Islet of Langerhans (tissue), 1 donor: ENCODE measurements around the gene GABPB1.
"Not testable (repeated sequence)": the region's sequence is repeated elsewhere in the genome, so short reads cannot be mapped to it uniquely, and the experiment has no call there.

ENCODE experiments used
- FAIRE-seq: peaks from one replicate; lab custom pipeline; 2011; peaks lifted over from hg19 to GRCh38; lab: Jason Lieb, UNC

GABPB1 gene

DNA sequence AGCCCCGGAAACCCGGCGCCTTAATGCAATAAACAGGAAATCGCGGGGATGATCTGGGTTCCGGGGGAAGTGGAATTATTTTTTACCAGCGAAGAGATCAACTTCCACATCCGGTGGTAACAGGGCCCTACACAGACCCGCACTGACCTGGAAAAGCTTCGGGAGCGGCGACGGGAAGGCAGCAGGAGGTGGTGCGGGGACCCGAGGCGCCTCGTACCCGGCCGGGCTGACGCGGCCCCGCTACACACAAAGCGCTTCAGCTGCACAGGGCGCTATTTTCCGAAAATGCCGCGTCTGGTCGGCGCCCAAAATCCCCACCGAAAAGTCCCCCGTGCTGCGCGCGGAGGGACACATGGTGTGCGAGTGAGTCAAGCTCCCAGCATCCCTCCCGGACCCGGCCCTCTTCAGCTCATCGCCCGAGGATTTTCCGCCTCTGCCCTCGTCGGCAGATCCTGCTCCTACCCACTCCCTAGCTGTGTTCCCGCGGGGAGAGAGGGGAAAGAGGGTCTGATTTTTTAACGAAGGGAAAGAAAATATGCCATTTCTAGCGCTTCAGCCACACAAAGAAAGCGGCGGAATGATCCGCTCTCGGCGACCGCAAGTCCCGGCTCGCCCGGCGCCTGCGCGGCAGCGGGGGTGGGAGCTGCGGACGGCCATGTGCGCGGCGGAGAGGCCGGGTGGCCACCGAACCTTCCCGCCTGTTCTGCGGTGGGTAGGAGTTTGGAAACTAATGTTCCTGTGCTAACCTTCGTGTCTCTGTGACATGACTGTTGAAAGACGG lies at the start of gene GABPB1:
GABPB1 (minus strand) TSS at position 361 of the 781 bp plus-strand sequence. CDS start 45,400 bp downstream, outside the sequence.
- FAIRE-seq = no peak

DNA sequence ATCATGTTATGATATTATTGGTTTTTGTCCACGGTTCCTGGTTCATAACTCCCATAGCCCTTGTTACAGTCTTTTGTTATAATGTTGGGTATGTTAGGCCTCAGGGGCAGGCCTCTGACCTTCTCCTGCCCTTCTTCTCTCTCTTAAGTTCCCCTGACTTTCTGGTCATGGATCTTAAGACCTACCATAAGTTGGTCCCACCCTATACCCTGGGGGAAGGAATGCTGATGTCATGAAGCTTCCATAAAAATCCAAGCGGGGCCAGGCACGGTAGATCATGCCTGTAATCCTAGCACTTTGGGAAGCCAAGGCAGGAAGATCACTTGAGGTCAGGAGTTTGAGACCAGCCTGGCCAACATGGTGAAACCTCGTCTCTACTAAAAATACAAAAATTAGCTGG lies 36.6 kb upstream of the GABPB1 start:
- not testable (repeated sequence) for FAIRE-seq

DNA sequence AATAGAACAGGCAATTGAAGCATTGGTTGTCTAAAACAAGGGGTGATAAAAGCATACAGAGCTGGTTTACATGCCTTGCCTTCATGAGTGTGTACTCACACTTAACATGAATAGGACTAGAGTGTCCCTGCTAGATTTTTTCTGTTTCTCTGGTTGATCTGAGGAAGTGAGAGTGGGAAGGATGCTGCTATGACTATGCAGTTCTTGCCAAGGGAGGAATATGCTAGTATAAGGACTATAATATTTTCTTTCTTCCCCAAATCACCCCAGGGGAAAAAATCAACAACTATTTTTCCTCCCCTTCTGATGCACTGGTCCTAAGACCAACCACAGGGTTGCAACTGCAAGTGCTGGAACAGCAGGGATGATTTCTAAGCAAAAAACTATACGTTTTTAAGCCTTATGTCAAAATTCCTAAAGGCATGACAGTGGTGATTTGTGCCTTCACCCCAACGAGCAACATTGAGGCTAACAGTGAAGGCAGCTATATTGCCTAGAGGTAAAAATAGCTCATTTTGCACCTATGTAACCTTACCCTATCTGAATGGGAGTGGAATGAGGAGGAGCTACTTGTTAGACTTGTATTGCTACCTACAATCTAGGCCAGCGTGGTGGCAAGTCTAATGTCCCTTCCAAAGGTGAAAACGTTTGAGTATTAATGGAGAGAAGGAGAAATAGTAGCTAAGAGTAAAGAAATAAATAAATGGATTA lies 35.7 kb upstream of the GABPB1 start:
- no peak for FAIRE-seq

DNA sequence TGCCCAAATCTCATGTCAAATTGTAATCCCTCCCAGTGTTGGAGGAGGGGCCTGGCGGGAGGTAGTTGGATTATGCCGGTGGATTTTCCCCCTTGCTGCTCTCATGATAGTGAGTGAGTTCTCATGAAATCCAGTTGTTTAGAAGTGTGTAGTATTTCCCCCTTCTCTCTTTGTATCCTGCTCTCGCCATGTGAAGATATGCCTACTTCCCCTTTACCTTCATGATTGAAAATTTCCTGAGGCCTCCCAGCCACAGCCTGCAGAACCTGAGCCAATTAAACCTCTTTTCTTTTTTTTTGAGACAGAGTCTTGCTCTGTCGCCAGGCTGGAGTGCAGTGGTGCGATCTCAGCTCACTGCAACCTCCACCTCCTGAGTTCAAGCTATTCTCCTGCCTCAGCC lies 27.4 kb upstream of the GABPB1 start:
- FAIRE-seq = not testable (repeated sequence)

DNA sequence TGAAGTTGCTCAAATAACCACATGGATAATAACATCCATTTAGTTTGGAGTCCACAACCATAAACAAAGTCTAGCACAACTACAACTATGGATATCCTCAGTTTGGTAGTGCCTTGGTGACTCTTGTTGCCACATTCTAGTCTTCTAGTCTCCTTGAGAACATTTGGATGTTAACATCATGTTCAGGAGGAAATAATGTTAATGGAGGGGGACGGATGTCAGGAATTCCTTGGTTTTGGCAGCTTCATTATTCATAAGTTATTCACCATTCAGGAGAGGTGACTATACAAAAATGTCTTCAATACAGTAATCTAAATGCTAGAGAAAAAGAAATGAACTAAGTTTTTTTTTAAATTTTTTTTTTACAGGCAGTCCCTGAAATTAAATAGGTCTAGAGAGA lies 26.4 kb upstream of the GABPB1 start:
- FAIRE-seq = no peak

DNA sequence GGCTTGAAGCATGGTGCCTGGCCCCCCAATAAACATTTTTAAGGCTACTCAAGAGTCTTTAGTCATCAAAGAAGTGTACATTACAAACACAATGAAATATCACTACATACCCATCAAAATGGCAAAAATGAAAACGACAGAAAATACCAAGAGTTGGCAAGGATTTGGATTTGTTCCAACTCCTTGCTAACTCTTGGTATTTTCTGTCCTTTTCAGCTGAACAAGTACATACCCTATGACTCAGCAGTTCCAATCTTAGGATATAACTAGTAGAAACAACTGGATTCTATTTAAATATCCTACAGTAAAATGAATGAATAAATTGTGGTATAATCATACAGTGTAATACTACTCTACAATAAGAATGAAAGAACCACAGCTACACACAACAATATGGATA lies 25.1 kb upstream of the GABPB1 start:
- FAIRE-seq = no peak

DNA sequence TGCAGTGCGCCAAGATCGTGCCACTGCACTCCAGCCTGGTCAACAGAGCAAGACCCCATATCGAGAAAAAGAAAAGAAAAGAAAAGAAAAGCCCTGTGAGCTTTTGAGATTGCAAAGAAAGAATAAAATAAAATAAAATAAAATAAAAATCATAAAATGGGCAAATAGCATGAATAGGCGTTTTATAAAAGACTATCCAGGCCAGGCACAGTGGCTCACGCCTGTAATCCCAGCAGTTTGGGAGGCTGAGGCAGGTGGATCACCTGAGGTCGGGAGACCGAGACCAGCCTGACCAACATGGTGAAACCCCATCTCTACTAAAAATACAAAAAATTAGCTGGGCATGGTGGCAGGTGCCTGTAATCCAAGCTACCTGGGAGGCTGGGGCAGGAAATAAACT lies 24.4 kb upstream of the GABPB1 start:
- FAIRE-seq = not testable (repeated sequence)

DNA sequence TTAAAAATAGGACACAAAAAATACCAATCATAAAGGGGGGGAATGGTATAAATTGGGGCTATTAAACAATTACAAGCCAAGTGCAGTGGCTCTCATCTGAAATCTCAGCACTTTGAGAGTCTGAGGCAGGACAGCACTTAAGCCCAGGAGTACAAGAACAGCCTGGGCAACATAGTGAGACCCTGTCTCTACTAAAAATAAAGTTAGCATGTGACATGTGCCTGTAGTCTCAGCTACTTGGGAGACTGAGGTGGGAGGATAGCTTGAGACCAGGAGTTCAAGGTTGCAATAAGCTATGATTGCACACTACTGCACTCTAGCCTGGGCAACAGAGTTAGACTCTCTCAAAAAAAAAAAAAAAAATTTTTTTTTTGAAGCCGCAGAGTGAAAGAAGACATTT lies 23.8 kb upstream of the GABPB1 start:
- FAIRE-seq = no peak

DNA sequence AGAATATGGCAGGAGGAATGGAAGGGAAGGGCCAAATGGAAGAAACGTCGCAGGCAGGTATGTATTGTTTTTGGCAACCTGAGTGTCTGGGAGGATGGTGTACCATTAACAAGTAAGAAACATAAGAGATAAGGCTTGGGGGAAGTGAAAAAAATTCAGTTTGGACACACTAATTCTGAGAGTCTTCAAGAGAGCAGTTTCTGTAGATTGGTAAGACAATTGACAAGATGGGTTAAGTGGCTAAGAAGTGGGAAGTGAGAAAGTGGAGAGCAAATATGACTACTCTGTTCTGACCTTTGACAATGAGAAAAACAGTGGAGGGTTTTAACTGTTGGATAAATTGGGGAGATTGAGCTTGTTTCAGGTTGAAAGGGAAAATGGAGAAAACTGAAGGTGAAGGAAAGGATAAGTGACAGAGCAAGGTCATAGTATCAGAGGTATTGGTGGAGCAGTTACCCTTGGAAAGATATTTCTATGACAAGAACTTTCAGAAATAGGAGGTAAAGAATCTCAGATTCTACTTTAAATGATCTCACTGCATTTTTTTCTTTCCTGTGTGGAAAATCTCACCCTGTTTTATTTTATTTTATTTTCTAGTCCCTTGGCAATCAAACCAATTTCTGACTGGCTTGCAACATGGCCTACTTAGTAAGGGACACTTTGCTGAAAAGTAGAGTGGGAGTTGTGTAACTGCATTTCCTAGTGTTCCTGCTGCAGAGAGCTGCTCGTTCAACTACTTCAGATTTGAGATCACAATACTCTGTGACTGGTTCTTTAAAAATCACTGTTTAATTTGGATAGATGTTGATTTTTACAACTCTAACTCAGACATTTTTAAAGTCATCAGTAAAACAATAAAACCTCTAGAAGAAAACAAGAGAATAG lies 23.1 kb upstream of the GABPB1 start:
- FAIRE-seq = no peak

DNA sequence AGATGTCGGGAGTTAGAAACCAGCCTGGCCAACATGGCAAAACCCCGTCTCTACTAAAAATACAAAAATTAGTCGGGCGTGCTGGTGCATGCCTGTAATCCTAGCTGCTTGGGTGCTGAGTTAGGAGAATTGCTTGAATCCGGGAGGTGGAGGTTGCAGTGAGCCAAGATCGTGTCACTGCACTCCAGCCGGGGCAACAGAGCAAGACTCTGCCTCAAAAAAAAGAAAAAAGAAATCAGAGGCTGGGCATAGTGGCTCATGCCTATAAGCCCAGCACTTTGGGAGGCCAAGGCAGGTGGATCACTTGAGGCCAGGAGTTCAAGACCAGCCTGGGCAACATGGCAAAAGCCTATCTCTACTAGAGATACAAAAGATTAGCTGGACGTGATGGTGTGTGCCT lies 14.6 kb upstream of the GABPB1 start:
- not testable (repeated sequence) for FAIRE-seq

DNA sequence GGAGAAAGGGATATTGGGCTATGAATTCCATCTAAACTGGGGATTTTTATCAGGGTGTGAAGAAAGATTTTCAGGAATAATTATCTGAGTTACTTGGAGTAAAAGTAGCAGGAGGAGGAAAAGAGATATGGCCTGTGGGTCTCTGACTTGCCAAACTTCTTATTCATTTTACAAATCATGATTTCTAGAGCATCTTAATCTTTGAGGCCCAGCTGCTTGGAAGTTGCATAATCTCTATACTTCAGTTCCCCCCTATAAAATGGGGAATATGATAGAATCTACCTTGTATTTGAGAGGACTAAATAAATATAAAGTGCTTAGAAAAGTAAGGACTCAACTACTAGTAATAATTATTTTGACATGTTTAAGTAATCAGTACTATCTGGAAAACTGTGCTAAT lies 11.0 kb upstream of the GABPB1 start:
- no peak for FAIRE-seq

DNA sequence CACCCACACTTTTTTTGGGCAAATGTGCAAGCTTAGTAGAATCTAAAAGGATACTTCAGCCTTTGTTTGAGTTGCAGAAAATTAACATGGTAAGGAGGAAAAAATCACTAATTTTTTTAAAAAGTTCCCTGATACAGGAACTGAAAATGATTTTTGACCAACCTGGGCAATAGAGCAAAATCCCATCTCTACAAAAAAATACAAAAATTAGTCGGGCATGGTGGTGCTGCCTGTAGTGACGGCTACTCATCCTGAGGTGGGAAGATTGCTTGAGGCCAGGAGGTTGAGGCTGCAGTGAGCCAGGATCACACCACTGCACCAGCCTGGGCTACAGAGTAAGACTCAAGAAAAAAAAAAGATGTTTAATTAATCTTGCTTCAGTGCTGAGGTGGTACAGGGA lies 10.6 kb upstream of the GABPB1 start:
- no peak for FAIRE-seq

DNA sequence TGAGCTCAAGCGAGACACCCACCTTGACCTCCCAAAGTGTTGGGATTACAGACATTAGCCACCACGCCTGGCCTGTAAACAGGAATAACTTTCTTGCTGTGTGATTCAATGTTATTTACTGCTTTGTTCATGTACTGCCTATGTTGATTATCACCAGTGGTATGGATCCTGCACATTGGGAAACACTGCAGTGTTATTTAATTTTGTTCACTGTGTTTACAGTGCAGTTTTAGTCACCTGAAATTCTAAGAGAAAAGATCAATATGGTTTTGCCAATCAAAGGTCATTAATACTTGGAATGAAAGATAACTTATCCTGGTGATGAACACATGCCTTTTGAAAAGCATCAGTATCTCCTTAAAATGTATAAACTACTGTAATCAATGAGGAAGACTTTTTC lies 8.6 kb upstream of the GABPB1 start:
- FAIRE-seq = no peak

DNA sequence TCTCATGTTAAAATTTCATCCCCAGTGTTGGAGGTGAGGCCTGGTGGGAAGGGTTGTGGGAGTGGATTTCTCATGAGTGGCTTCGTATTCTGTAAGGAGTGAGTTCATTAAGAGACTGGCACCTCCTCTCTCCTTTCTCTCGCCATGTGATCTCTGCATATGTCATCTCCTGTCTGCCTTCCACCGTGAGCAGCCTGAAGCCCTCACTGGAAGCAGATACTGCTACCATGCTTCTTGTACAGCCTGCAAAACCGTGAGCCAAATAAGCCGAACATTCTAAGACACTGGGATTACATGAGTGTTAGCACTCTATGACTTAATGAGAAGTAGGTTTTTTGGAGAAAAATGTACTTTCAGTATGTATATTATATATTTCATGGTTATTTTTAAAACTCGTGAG lies 6.8 kb upstream of the GABPB1 start:
- no peak for FAIRE-seq

DNA sequence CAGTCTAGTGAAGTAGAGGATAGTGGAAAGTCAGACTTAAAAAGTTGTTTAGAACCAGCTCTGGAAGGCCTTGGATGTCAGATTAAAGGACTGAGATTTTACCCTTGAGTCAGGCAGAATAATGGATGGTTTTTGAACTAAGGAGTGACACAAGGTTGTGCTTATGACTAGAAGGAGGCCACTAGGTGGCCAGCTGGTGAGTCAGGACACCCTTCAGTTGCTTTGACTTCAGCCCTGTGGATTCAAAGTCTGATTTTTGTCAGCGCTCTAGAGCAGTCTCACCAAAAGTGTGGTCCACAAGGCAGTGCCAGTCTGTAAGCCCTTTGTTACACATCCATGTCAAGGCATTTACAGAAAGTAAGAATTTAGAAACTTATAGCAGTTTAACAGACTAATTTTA lies 3.8 kb upstream of the GABPB1 start:
- no peak for FAIRE-seq

DNA sequence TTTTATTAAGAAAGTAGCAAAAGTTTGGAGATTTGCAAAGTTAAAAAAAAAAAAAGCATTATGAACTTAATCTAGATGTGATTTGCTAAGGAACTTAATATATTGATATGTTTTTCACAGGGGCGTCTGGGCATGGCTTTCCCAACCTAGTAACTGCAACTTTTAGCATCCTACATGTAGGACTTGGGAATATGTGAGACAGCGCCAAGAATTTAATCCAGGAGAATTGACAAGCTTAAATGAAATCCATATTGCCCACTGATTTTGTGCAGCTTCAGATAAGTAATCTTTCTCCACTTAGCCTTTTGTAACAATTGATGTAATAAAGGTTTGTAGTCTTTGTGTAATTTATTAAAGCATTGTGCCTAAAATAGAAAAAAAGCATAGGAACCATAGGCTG lies 982 bp upstream of the GABPB1 start:
- FAIRE-seq = no peak

DNA sequence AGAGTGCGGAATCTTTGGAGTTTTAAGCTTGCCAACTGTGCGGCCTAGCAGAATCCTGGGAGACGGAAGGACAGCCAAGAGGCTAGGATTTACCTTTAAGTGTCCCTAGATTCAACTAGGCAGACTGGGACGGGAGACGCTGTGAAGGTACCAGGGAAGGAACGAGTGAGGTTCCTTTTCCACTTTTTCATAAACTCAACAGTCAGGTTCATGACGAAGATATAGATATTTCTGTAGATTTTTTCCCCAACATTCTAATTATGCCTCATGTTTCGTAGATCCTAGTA lies 564 bp upstream of the GABPB1 start:
- FAIRE-seq = no peak

DNA sequence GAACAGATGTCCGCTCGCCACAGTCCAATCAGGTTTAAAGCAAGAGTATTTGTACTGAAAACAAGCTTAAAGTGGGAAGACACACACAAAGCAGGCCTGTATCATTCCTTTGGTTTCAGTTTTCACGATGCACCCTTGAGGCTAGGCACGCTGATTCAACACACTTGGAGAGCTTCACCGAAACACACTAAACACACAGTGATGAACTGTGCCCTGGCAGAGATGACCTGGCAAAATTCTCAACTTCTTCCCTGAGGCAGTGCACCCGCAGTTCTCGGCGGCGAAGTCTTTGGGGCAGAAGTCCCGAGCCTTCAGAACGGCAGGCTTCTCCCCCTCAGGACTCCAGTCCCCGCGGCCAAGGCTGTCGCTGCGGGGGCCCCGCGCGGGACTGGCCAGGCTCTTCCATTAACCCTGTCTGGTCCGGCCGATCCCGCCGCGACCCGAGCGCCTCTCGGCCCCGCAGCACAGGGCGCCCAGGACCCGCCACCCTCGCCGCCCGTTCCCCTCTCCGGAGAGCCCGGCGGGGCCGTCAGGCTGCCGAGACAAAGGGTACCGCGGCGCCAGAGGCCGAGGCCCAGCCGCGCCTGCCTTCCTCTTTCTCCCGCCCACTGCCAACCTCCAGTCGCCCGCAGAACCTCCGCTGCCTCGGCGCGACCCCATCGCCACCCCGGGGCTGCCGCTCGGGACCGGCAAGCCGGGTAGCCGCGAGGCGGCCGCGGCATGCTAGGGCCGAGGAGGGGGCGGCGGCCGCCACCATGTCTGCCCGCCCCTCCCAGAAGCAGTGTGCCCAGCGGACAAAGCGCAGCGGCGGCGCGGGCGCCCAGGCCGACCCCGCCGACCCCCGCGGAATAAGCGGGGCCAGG lies 792 bp downstream of the GABPB1 start:
- FAIRE-seq = no peak

DNA sequence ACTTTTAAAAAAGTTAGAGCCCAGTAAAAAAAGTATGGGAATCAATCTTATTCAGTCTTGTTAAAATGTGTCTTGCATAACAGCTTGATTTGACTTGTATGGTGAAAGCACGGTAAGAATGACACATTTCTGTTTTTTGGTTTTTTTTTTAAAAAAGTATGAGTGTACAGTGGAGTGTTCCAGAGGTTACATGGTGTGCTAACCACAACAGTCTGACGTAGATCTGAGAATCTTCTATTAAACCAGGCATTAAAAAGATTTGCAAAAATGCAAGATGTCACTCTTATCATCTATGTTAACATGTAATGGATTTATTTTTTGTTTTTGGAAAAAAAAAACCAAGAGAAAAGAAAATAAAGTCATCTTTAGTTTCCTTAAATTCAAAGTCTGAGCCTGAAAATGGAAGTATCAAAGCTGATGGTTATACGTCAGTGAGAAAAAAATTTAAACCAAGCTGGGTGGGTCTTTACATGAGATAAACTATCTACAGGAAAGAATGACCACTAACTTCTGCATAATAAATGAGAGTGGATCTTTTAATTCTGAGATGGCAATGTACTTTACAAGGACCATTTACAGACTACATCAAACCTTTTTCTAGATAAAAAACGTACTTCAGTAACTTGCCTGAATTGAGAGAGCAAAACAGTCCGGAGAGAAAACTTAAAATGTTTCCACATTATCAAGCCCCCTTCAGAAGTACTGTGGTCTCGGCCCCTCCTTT lies 1.6 kb downstream of the GABPB1 start:
- no peak for FAIRE-seq

DNA sequence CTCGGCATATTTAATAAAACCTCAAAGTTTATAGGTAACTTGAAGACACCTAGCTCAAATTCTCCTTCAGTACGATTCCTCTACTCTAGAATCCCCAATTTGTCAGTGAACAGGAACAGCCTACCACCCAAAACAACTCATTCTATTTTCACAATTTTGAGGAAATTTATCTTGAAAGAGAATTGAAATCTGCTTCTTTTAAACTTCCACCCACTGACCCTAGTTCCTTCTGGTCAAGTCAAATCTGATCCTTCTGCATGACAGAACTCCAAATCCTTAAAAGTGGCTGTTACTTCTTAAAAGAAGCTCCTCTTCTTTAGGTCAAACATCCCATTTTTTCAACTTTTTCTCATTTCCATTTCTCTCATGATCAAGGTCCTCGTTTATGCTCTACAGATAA lies 4.4 kb downstream of the GABPB1 start:
- FAIRE-seq = no peak

DNA sequence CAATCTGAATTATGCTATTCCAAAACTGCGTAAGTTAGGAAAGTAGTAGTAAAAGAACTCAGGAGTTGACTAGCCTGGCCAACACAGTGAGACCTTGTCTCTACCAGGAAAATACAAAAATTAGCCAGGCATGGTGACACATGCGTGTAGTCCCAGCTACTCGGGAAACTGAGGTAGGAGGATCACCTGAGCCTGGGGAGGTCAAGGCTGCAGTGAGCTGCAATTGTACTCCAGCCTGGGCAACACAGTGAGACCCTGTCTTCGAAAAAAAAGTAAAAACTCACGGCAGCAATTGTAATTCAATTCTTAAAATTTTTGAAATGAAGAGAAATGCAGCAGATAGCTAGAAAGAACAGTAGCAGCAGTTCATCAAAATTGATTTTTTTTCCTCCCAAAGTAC lies 9.7 kb downstream of the GABPB1 start:
- FAIRE-seq = no peak
